Measurements from ENCODE around the gene FXYD7. TPM values are rescaled to one million over a fixed set of nuclear protein-coding genes. Genes with fewer than 3 reads are reported as not detected.

FXYD7 gene
- total RNA-seq, 2 experiments from 2014 or later = 15.3 to 15.6 TPM

GRCh38 chr19:35123573-35123972 is 19.5 kb upstream of the FXYD7 start:
- Mint-ChIP-seq H3K4me1 (ENCODE audit: low read depth) (peaks cover 13% of the 10 kb centered on the region), H3K27ac (no peak overlapping the region), H3K9me3 (no peaks in the 10 kb centered on the region), H3K4me3 (peak overlapping the region; percentile 75), H3K36me3 (ENCODE audit: low read depth) (no peaks in the 10 kb centered on the region), H3K27me3 (no peaks in the 10 kb centered on the region)
- no peak overlapping the region for H3K27ac ChIP-seq (ENCODE audit: low read depth in 1 of 2, low read length in 2 of 2)
- ChIA-PET CTCF (no interaction called here), POLR2A (interaction anchor here (2.1 kb wide), 1 partner anchor 18 kb away, joined by 15 read pairs; no protein-coding TSS in a partner anchor)
- no peak for TF ChIP-seq CTCF (IDR thresholded peaks at IDR 0.05)
- no peaks in the 10 kb centered on the region for H3K36me3 ChIP-seq (ENCODE audit: insufficient read depth, low read length)
- peaks cover 20% of the 10 kb centered on the region for H3K4me1 ChIP-seq (ENCODE audit: insufficient read depth, low read length)
- ATAC-seq (ENCODE audit: poor library complexity) (no peak), DNase-seq (no peak)
- intact Hi-C loops (cut with DNase I, micrococcal nuclease) = no loop called here
- H3K4me3 ChIP-seq (ENCODE audit: low read length) = no peak overlapping the region
- H3K9me3 ChIP-seq (ENCODE audit: control insufficient read depth in 1 of 2, insufficient read depth in 1 of 2, low read length in 2 of 2) = peaks cover 0 to 1% of the 10 kb centered on the region in 2 experiments
- no peaks in the 10 kb centered on the region for H3K27me3 ChIP-seq (ENCODE audit: control insufficient read depth in 1 of 2, insufficient read depth in 2 of 2, low read length in 2 of 2)

GRCh38 chr19:35124098-35125060 is 18.7 kb upstream of the FXYD7 start:
- H3K27ac Mint-ChIP-seq = peak overlapping the region; percentile 64
- CTCF ChIA-PET = interaction anchor here (1.4 kb wide), 1 partner anchor 17 kb away, joined by 3 read pairs; no protein-coding TSS in a partner anchor
- peak overlapping the region; percentile 75 for H3K4me3 Mint-ChIP-seq
- H3K36me3 Mint-ChIP-seq (ENCODE audit: low read depth) = no peaks in the 10 kb centered on the region
- H3K27me3 ChIP-seq (ENCODE audit: control insufficient read depth in 1 of 2, insufficient read depth in 2 of 2, low read length in 2 of 2) = no peaks in the 10 kb centered on the region
- H3K27ac ChIP-seq (ENCODE audit: low read depth in 1 of 2, low read length in 2 of 2) = no peak overlapping the region
- H3K4me3 ChIP-seq (ENCODE audit: low read length) = peak overlapping the region; percentile 58
- no peaks in the 10 kb centered on the region for H3K27me3 Mint-ChIP-seq
- intact Hi-C loops (cut with DNase I, micrococcal nuclease) = no loop called here
- peak; percentile 74 to 94 (median 86) for DNase-seq
- no peak for TF ChIP-seq CTCF (IDR thresholded peaks at IDR 0.05)
- H3K4me1 Mint-ChIP-seq (ENCODE audit: low read depth) = peaks cover 13% of the 10 kb centered on the region
- POLR2A ChIA-PET = interaction anchor here (0.6 to 2.1 kb wide), 5 partner anchors 11 to 338 kb away, joined by 3 to 15 read pairs (median 3); no protein-coding TSS in a partner anchor
- no peaks in the 10 kb centered on the region for H3K9me3 Mint-ChIP-seq
- peaks cover 20% of the 10 kb centered on the region for H3K4me1 ChIP-seq (ENCODE audit: insufficient read depth, low read length)
- H3K36me3 ChIP-seq (ENCODE audit: insufficient read depth, low read length) = no peaks in the 10 kb centered on the region
- no peaks in the 10 kb centered on the region for H3K9me3 ChIP-seq (ENCODE audit: control insufficient read depth in 1 of 2, insufficient read depth in 1 of 2, low read length in 2 of 2)
- peak; percentile 98 for ATAC-seq (ENCODE audit: poor library complexity)

- ATAC-seq (ENCODE audit: poor library complexity) (no peak), DNase-seq (no peak)
- no peaks in the 10 kb centered on the region for H3K27me3 Mint-ChIP-seq
- no peak overlapping the region for H3K4me3 Mint-ChIP-seq
- no peaks in the 10 kb centered on the region for H3K36me3 Mint-ChIP-seq (ENCODE audit: low read depth)
- H3K27ac Mint-ChIP-seq = no peak overlapping the region
- intact Hi-C loops (cut with DNase I, micrococcal nuclease) = no loop called here
- CTCF ChIA-PET = interaction anchor here (1.4 kb wide), 1 partner anchor 16 kb away, joined by 3 read pairs; no protein-coding TSS in a partner anchor
- no peak for TF ChIP-seq CTCF (IDR thresholded peaks at IDR 0.05)
- Histone ChIP-seq H3K4me1 (ENCODE audit: insufficient read depth, low read length) (peaks cover 20% of the 10 kb centered on the region), H3K4me3 (ENCODE audit: low read length) (no peak overlapping the region), H3K27me3 (ENCODE audit: control insufficient read depth in 1 of 2, insufficient read depth in 2 of 2, low read length in 2 of 2) (no peaks in the 10 kb centered on the region), H3K9me3 (ENCODE audit: control insufficient read depth in 1 of 2, insufficient read depth in 1 of 2, low read length in 2 of 2) (no peaks in the 10 kb centered on the region), H3K36me3 (ENCODE audit: insufficient read depth, low read length) (no peaks in the 10 kb centered on the region), H3K27ac (ENCODE audit: low read depth in 1 of 2, low read length in 2 of 2) (no peak overlapping the region)
- H3K9me3 Mint-ChIP-seq = no peaks in the 10 kb centered on the region
- POLR2A ChIA-PET = interaction anchor here (0.6 to 2.1 kb wide), 4 partner anchors 10 to 86 kb away, joined by 3 to 15 read pairs (median 4); no protein-coding TSS in a partner anchor
- peaks cover 13% of the 10 kb centered on the region for H3K4me1 Mint-ChIP-seq (ENCODE audit: low read depth)
Measured at GRCh38 chr19:35125270-35125717, 17.8 kb upstream of the FXYD7 start.

All from CD4-positive, alpha-beta T cell (primary cell).